HEK293 (cell line): ENCODE data around the gene ETNK2.

Source experiments
- CTCF ChIA-PET: fragments of 350-600 bp; formaldehyde crosslinking; extraction: SDS; loops from one replicate; lab custom pipeline; 2021; ENCODE audit warnings: antibody characterized with exemption; lab: Yijun Ruan, JAX
- POLR2A ChIA-PET: fragments of 300-600 bp; formaldehyde crosslinking; extraction: SDS; loops from one replicate; lab custom pipeline; 2020; ENCODE audit warnings: antibody characterized with exemption, inconsistent platforms; lab: Yijun Ruan, JAX
- H3K27ac ChIP-seq: fragments of 200-500 bp; sonication (Bioruptor generic); 2 replicates; pipeline ENCODE4 v1.5.1; 2014; ENCODE audit warnings: low read depth, low read length, control low read depth, inconsistent platforms; ENCODE audit errors: extremely low read depth
- H3K36me3 ChIP-seq, 2 experiments: fragments of 200-500 bp in 1 of 2; sonication (Bioruptor generic) in 1 of 2; 1 replicate in 1 of 2; 2 replicates in 1 of 2; pipeline ENCODE4 v1.5.1; 2014 to 2017; ENCODE audit warnings: inconsistent platforms in 2 of 2, low read length in 2 of 2; ENCODE audit not compliant: control insufficient read depth in 2 of 2, insufficient read depth in 1 of 2
- H3K4me1 ChIP-seq: fragments of 200-500 bp; sonication (Bioruptor generic); 2 replicates; pipeline ENCODE4 v1.5.1; 2014; ENCODE audit warnings: mild to moderate bottlenecking, low read length, inconsistent platforms; ENCODE audit not compliant: control insufficient read depth, insufficient read depth
- H3K4me3 ChIP-seq: 2 replicates; pipeline ENCODE4 v1.5.1; 2011; ENCODE audit warnings: low read depth, mild to moderate bottlenecking, control low read depth, low read length, moderate library complexity
- H3K9me3 ChIP-seq: fragments of 200-500 bp; sonication (Bioruptor generic); 2 replicates; pipeline ENCODE4 v1.5.1; 2014; ENCODE audit warnings: low read depth, low read length, inconsistent platforms; ENCODE audit not compliant: control insufficient read depth, insufficient read depth
- HOXD13 ChIP-seq: sonication (generic); formaldehyde crosslinking; IDR thresholded peaks from 2 replicates; pipeline ENCODE4 v1.8.0; 2022; ENCODE audit warnings: missing genetic modification reagents, borderline replicate concordance
- KLF8 ChIP-seq: fragments of 450-650 bp; formaldehyde crosslinking; IDR thresholded peaks from 2 replicates; pipeline ENCODE4 v1.5.1; 2016; ENCODE audit warnings: missing biosample characterization, missing genetic modification characterization
- MEIS1 ChIP-seq: sonication (generic); formaldehyde crosslinking; IDR thresholded peaks from 2 replicates; pipeline ENCODE4 v1.8.1; 2022; ENCODE audit warnings: missing genetic modification reagents, mild to moderate bottlenecking, borderline replicate concordance
- MZF1 ChIP-seq: fragments of 450-650 bp; formaldehyde crosslinking; IDR thresholded peaks from 2 replicates; pipeline ENCODE4 v1.5.1; 2017; ENCODE audit warnings: missing biosample characterization, missing genetic modification characterization, borderline replicate concordance
- OVOL3 ChIP-seq: fragments of 450-650 bp; formaldehyde crosslinking; IDR thresholded peaks from 2 replicates; pipeline ENCODE4 v1.5.1; 2016; ENCODE audit warnings: missing biosample characterization, missing genetic modification characterization
- YY2 ChIP-seq: fragments of 450-650 bp; formaldehyde crosslinking; IDR thresholded peaks from 2 replicates; pipeline ENCODE4 v1.5.1; 2016; ENCODE audit warnings: missing biosample characterization, missing genetic modification characterization
- ZBTB20 ChIP-seq: fragments of 450-650 bp; formaldehyde crosslinking; IDR thresholded peaks from 2 replicates; pipeline ENCODE4 v1.5.1; 2016; ENCODE audit warnings: missing biosample characterization, missing genetic modification characterization
- ZBTB21 ChIP-seq: fragments of 450-650 bp; formaldehyde crosslinking; IDR thresholded peaks from 2 replicates; pipeline ENCODE4 v1.5.1; 2017; ENCODE audit warnings: missing biosample characterization, missing genetic modification characterization
- ZNF112 ChIP-seq: fragments of 450-650 bp; formaldehyde crosslinking; IDR thresholded peaks from 2 replicates; pipeline ENCODE4 v1.5.0; 2017; ENCODE audit warnings: missing biosample characterization, missing genetic modification characterization
- ZNF184 ChIP-seq: fragments of 450-650 bp; IDR thresholded peaks from 2 replicates; pipeline ENCODE4 v1.5.1; 2018; ENCODE audit warnings: missing biosample characterization, mild to moderate bottlenecking, missing genetic modification characterization
- ZNF211 ChIP-seq: fragments of 450-650 bp; formaldehyde crosslinking; IDR thresholded peaks from 2 replicates; pipeline ENCODE4 v1.5.1; 2016; ENCODE audit warnings: low read depth, missing biosample characterization, missing genetic modification characterization
- ZNF221 ChIP-seq: fragments of 450-650 bp; formaldehyde crosslinking; IDR thresholded peaks from 2 replicates; pipeline ENCODE4 v1.5.1; 2017; ENCODE audit warnings: missing biosample characterization, missing genetic modification characterization, borderline replicate concordance
- ZNF24 ChIP-seq: fragments of 450-650 bp; formaldehyde crosslinking; IDR thresholded peaks from 2 replicates; pipeline ENCODE4 v1.5.1; 2016; ENCODE audit warnings: missing biosample characterization, missing genetic modification characterization
- ZNF521 ChIP-seq: fragments of 450-650 bp; formaldehyde crosslinking; IDR thresholded peaks from 2 replicates; pipeline ENCODE4 v1.5.1; 2017; ENCODE audit warnings: missing biosample characterization, mild to moderate bottlenecking, missing genetic modification characterization
- ZNF530 ChIP-seq: fragments of 450-650 bp; formaldehyde crosslinking; IDR thresholded peaks from 2 replicates; pipeline ENCODE4 v1.5.1; 2016; ENCODE audit warnings: low read depth, missing biosample characterization, missing genetic modification characterization
- ZNF596 ChIP-seq: fragments of 450-650 bp; IDR thresholded peaks from 2 replicates; pipeline ENCODE4 v1.5.0; 2018; ENCODE audit warnings: missing biosample characterization, mild to moderate bottlenecking, missing genetic modification characterization, moderate library complexity
- ZNF600 ChIP-seq: fragments of 450-650 bp; formaldehyde crosslinking; IDR thresholded peaks from 2 replicates; pipeline ENCODE4 v1.5.1; 2016; ENCODE audit warnings: missing biosample characterization, missing genetic modification characterization
- ZNF660 ChIP-seq: fragments of 450-650 bp; IDR thresholded peaks from 2 replicates; pipeline ENCODE4 v1.5.1; 2018; ENCODE audit warnings: missing biosample characterization, mild to moderate bottlenecking, missing genetic modification characterization
- TF ChIP-seq, protein P1 (sequence below): fragments of 450-650 bp; formaldehyde crosslinking; IDR thresholded peaks from 2 replicates; pipeline ENCODE4 v1.5.1; 2016; ENCODE audit warnings: missing biosample characterization, missing genetic modification characterization
- TF ChIP-seq, protein P2 (sequence below): fragments of 450-650 bp; formaldehyde crosslinking; IDR thresholded peaks from 2 replicates; pipeline ENCODE4 v1.5.1; 2017; ENCODE audit warnings: missing biosample characterization, missing genetic modification characterization
- TF ChIP-seq, protein P3 (sequence below): fragments of 450-650 bp; formaldehyde crosslinking; IDR thresholded peaks from 2 replicates; pipeline ENCODE4 v1.5.1; 2016; ENCODE audit warnings: missing biosample characterization, missing genetic modification characterization, borderline replicate concordance
- TF ChIP-seq, protein P4 (sequence below): fragments of 450-650 bp; formaldehyde crosslinking; IDR thresholded peaks from 2 replicates; pipeline ENCODE4 v1.5.0; 2017; ENCODE audit warnings: missing biosample characterization, missing genetic modification characterization, borderline replicate concordance

ETNK2 gene

DNA sequence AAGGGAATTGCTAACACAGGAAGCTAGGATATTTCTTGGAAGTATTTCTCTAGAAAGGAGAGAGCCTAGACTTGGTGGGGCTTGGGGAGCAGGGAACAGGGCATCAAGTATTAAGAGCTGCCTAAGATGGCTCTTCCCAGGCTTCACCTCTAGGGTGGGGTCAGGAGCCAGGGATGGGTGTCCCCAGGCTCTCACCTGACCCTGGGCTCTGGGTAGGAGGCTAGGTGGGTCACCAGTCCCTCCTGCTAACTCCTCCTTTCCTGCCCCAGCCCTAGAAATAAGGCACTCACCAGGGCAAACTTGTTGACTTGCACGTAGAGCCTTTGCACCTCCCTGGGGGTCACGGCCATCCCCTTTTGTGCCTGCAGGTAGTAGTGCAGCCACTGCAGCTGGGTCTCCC lies 15.0 kb downstream of the ETNK2 start:
- H3K4me3 ChIP-seq = no peak overlapping the region
- H3K27ac ChIP-seq = no peak overlapping the region
- ChIA-PET POLR2A (interaction anchor here (1.4 kb wide), 1 partner anchor 14 kb away, joined by 4 read pairs; no protein-coding TSS in a partner anchor), CTCF (interaction anchor here (0.7 to 1.8 kb wide), 7 partner anchors 9 to 366 kb away, joined by 3 to 12 read pairs (median 4); no protein-coding TSS in a partner anchor)
- TF ChIP-seq, protein P1, sequence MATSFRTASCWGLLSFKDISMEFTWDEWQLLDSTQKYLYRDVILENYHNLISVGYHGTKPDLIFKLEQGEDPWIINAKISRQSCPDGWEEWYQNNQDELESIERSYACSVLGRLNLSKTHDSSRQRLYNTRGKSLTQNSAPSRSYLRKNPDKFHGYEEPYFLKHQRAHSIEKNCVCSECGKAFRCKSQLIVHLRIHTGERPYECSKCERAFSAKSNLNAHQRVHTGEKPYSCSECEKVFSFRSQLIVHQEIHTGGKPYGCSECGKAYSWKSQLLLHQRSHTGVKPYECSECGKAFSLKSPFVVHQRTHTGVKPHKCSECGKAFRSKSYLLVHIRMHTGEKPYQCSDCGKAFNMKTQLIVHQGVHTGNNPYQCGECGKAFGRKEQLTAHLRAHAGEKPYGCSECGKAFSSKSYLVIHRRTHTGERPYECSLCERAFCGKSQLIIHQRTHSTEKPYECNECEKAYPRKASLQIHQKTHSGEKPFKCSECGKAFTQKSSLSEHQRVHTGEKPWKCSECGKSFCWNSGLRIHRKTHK = no peak
- TF ChIP-seq HOXD13 (CRISPR knock-in tag) = no peak
- no peak for TF ChIP-seq ZNF596 (tag by site-specific recombination)
- no peak for TF ChIP-seq ZNF211
- H3K36me3 ChIP-seq = peaks cover 0 to 54% of the 10 kb centered on the region in 2 experiments; a peak in 1 of 3 replicates
- H3K9me3 ChIP-seq = no peaks in the 10 kb centered on the region
- H3K4me1 ChIP-seq = no peaks in the 10 kb centered on the region

DNA sequence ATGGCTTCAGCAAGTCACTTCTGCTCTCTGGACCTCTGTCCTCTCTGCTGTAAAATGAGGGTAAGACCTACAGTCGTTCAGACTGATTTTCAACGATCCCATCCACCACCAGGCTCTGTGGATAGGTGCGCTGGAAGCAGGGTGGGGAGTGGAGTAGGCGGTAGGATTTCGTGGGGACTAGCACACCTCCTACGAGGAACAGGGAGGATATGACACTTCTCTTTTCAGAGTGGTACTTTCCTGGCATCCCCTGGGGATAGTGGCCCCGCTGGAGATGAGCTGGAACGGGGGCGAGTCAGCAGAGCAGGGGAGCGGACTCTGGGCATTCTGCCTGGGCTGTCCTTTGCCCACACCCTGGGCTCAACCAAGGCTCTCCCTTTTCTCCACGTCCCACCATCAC lies 17.7 kb downstream of the ETNK2 start:
- Histone ChIP-seq H3K9me3 (no peaks in the 10 kb centered on the region), H3K27ac (no peak overlapping the region), H3K4me3 (no peak overlapping the region), H3K36me3 (peaks cover 0 to 34% of the 10 kb centered on the region in 2 experiments; a peak in 1 of 3 replicates), H3K4me1 (0 out of 2 replicates have a peak, but pooled peaks cover 3% of the 10 kb centered on the region)
- TF ChIP-seq ZNF184 (tag by site-specific recombination) = no peak
- no peak for TF ChIP-seq ZNF24 (tag by site-specific recombination)
- TF ChIP-seq, protein P2, sequence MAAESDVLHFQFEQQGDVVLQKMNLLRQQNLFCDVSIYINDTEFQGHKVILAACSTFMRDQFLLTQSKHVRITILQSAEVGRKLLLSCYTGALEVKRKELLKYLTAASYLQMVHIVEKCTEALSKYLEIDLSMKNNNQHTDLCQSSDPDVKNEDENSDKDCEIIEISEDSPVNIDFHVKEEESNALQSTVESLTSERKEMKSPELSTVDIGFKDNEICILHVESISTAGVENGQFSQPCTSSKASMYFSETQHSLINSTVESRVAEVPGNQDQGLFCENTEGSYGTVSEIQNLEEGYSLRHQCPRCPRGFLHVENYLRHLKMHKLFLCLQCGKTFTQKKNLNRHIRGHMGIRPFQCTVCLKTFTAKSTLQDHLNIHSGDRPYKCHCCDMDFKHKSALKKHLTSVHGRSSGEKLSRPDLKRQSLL (tag by site-specific recombination) = no peak
- TF ChIP-seq ZNF660 (tag by site-specific recombination) = no peak
- TF ChIP-seq ZNF221 (tag by site-specific recombination) = no peak
- no peak for TF ChIP-seq YY2 (tag by site-specific recombination)
- no peak for TF ChIP-seq ZNF112
- no peak for TF ChIP-seq ZNF596 (tag by site-specific recombination)
- TF ChIP-seq ZNF530 (tag by site-specific recombination) = no peak
- no peak for TF ChIP-seq ZBTB21 (tag by site-specific recombination)
- no peak for TF ChIP-seq KLF8 (tag by site-specific recombination)
- TF ChIP-seq OVOL3 (tag by site-specific recombination) = no peak
- TF ChIP-seq, protein P3, sequence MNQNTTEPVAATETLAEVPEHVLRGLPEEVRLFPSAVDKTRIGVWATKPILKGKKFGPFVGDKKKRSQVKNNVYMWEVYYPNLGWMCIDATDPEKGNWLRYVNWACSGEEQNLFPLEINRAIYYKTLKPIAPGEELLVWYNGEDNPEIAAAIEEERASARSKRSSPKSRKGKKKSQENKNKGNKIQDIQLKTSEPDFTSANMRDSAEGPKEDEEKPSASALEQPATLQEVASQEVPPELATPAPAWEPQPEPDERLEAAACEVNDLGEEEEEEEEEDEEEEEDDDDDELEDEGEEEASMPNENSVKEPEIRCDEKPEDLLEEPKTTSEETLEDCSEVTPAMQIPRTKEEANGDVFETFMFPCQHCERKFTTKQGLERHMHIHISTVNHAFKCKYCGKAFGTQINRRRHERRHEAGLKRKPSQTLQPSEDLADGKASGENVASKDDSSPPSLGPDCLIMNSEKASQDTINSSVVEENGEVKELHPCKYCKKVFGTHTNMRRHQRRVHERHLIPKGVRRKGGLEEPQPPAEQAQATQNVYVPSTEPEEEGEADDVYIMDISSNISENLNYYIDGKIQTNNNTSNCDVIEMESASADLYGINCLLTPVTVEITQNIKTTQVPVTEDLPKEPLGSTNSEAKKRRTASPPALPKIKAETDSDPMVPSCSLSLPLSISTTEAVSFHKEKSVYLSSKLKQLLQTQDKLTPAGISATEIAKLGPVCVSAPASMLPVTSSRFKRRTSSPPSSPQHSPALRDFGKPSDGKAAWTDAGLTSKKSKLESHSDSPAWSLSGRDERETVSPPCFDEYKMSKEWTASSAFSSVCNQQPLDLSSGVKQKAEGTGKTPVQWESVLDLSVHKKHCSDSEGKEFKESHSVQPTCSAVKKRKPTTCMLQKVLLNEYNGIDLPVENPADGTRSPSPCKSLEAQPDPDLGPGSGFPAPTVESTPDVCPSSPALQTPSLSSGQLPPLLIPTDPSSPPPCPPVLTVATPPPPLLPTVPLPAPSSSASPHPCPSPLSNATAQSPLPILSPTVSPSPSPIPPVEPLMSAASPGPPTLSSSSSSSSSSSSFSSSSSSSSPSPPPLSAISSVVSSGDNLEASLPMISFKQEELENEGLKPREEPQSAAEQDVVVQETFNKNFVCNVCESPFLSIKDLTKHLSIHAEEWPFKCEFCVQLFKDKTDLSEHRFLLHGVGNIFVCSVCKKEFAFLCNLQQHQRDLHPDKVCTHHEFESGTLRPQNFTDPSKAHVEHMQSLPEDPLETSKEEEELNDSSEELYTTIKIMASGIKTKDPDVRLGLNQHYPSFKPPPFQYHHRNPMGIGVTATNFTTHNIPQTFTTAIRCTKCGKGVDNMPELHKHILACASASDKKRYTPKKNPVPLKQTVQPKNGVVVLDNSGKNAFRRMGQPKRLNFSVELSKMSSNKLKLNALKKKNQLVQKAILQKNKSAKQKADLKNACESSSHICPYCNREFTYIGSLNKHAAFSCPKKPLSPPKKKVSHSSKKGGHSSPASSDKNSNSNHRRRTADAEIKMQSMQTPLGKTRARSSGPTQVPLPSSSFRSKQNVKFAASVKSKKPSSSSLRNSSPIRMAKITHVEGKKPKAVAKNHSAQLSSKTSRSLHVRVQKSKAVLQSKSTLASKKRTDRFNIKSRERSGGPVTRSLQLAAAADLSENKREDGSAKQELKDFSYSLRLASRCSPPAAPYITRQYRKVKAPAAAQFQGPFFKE = no peak
- TF ChIP-seq MZF1 (tag by site-specific recombination) = no peak
- no peak for TF ChIP-seq ZNF521
- TF ChIP-seq, protein P4, sequence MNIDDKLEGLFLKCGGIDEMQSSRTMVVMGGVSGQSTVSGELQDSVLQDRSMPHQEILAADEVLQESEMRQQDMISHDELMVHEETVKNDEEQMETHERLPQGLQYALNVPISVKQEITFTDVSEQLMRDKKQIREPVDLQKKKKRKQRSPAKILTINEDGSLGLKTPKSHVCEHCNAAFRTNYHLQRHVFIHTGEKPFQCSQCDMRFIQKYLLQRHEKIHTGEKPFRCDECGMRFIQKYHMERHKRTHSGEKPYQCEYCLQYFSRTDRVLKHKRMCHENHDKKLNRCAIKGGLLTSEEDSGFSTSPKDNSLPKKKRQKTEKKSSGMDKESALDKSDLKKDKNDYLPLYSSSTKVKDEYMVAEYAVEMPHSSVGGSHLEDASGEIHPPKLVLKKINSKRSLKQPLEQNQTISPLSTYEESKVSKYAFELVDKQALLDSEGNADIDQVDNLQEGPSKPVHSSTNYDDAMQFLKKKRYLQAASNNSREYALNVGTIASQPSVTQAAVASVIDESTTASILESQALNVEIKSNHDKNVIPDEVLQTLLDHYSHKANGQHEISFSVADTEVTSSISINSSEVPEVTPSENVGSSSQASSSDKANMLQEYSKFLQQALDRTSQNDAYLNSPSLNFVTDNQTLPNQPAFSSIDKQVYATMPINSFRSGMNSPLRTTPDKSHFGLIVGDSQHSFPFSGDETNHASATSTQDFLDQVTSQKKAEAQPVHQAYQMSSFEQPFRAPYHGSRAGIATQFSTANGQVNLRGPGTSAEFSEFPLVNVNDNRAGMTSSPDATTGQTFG = no peak
- TF ChIP-seq MEIS1 (CRISPR knock-in tag) = no peak
- no peak for TF ChIP-seq ZNF600 (tag by site-specific recombination)
- TF ChIP-seq ZBTB20 (tag by site-specific recombination) = no peak
- POLR2A ChIA-PET = no interaction called here
- CTCF ChIA-PET = interaction anchor here (1.0 kb wide), 1 partner anchor 230 kb away, joined by 7 read pairs; no protein-coding TSS in a partner anchor
